ENCODE results near the gene CCDC85C.
A peak's percentile ranks its signal among the peaks of the same experiment; 100 is the strongest.

CCDC85C gene

DNA sequence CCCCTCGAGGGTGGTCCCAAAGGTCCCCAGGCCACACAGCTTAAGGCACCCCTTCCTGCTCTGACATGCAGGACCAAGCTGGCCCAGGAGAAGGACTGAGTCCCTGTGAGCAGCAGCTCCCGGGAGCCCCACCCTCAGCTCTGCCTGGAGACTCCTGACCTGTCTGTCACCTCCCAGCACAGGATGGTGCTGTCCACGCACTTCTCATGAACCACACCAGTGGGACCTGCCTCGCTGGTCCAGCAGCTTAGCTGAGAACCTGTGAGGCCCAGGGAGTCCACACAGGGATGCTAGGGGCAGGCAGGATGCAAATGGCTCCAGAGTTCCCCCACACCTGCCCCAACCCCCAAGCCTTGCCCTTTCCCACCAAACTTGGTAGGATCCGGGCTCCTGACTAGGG, 27.7 kb downstream of the CCDC85C start:
- H3K4me3 ChIP-seq (replicated peaks in 1 of 2; ENCODE audit: low read depth in 2 of 2, low read length in 2 of 2) = no peak overlapping the region
- no peak for DNase-seq (ENCODE audit: low read depth in 2 of 2)

DNA sequence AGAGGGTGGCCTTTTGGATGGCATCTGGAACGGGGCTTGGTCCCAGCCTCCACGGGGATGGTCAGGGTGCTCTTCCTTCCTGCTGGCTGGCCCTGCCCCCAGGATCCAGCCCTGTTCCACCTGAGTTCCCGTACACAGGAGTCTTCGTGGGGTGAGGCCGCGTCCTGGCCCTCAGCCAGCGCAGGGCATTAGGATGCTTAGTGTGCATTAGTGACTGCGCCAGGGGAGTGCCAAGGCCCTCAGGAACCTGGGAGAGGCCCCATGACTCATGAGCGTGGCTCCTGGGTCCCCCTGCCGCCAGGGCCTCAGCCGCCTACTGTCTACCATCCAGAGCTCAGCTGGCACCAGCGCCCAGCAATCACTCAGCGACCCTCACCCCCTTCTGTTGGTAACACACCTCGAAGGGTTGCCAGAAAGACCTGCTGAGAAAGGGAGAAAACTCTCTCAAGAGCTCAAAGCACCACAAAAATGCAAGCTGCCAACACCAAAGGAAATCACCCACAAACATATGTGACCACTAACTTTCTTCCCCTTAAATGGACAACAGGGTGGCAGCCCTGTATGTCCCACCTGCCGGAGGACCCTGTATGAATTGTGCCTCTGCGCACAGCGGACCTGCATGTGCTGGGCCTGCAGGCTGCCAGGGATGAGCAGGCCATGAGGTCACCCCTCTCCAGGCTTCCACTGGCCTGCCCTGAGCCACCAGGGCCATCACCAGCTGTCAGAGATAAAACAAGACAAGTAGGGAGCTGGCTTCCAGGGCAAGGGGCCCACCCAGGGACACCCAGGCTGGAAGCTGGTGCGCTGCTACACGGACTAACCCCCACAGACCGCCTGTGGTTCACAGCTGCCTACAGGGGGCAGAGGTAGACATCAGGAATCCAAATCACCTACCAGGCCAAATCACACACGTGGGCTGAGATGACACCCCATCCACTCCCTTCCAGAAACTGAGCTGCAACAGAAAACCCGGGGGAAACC, 28.7 kb downstream of the CCDC85C start:
- TF ChIP-seq, protein P1, sequence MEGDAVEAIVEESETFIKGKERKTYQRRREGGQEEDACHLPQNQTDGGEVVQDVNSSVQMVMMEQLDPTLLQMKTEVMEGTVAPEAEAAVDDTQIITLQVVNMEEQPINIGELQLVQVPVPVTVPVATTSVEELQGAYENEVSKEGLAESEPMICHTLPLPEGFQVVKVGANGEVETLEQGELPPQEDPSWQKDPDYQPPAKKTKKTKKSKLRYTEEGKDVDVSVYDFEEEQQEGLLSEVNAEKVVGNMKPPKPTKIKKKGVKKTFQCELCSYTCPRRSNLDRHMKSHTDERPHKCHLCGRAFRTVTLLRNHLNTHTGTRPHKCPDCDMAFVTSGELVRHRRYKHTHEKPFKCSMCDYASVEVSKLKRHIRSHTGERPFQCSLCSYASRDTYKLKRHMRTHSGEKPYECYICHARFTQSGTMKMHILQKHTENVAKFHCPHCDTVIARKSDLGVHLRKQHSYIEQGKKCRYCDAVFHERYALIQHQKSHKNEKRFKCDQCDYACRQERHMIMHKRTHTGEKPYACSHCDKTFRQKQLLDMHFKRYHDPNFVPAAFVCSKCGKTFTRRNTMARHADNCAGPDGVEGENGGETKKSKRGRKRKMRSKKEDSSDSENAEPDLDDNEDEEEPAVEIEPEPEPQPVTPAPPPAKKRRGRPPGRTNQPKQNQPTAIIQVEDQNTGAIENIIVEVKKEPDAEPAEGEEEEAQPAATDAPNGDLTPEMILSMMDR (IDR thresholded peaks at IDR 0.05; ENCODE audit: low read depth, low read length) = no peak
- no peak for DNase-seq (ENCODE audit: low read depth in 2 of 2)
- H3K4me3 ChIP-seq (replicated peaks in 1 of 2; ENCODE audit: low read depth in 2 of 2, low read length in 2 of 2) = no peak overlapping the region

More for the DNA sequence above, 27.7 kb downstream of the CCDC85C start:
- TF ChIP-seq, protein P1 (IDR thresholded peaks at IDR 0.05; ENCODE audit: low read depth, low read length) = no peak

DNA sequence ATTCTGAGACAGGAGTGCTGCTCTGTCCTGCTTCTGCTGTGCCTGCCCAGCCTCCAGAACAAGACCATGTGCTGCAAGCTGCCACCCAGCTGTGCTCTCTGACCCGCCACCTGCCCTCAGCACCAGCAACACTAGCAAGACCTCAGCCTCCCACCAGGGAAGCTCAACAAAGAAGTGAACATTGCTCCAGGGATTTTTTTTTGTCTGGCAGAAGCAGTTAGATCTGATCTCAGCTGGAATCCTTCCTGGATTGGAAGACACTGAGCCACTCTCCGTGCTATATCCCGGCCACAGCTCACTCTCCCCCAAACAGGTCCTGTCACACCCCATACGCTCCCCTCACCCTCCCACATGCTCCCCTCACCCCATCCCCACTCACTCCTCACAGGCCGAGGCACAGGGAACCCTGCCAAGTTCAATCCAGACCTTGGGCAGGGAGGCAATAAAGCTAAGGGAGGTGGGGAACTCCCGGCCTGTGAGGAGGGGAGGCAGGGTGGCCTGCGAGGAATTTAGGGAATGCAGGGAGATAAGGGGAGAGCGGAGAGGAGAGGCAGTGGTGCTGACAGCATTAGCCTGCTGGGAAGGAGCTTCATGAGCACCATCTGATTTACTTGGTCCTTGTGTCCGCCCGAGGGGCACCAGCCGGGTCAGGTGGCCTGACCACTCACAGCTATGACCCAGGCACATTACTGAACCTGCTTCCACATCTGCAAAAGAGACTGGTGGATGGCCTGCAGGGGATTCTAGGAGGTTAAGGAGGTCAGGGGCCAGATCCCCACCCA, 29.7 kb downstream of the CCDC85C start:
- no peak overlapping the region for H3K4me3 ChIP-seq (replicated peaks in 1 of 2; ENCODE audit: low read depth in 2 of 2, low read length in 2 of 2)
- TF ChIP-seq, protein P1 (IDR thresholded peaks at IDR 0.05; ENCODE audit: low read depth, low read length) = no peak
- DNase-seq (ENCODE audit: low read depth in 2 of 2) = peak; percentile 47 to 87

DNA sequence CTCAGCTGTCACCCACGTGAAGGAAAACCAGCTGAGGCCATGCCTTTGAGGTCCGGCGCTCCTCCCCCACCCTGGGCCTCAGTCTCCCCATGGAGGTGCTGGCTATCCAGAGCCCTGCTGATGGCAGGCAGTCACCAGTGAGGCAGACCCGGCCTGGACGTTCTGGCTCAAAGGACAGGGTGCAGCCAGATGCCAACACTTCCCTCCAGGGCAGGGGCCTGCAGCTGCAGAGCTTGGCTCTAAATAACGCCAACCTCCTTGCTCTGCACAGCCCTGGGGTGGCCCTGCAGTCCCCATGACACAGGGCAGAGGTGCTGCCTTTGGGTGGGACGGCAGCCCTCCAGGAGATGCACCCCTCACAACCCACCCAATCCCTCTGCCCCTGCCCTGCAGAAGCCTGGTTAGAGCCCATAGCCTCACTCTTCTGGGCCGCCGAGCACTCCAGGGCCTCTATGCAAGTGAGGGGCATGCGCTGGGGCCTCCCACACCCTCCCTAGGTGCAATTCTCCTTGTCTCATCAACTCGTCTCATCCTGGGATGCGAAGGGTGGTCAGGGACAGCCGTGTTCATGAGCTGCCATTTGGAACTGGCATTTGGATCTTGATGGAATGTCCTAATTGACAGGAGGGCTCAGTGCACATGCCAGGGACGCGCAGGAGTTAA, 30.4 kb downstream of the CCDC85C start:
- TF ChIP-seq, protein P1 (IDR thresholded peaks at IDR 0.05; ENCODE audit: low read depth, low read length) = no peak
- DNase-seq (ENCODE audit: low read depth in 2 of 2) = no peak
- no peak overlapping the region for H3K4me3 ChIP-seq (replicated peaks in 1 of 2; ENCODE audit: low read depth in 2 of 2, low read length in 2 of 2)

DNA sequence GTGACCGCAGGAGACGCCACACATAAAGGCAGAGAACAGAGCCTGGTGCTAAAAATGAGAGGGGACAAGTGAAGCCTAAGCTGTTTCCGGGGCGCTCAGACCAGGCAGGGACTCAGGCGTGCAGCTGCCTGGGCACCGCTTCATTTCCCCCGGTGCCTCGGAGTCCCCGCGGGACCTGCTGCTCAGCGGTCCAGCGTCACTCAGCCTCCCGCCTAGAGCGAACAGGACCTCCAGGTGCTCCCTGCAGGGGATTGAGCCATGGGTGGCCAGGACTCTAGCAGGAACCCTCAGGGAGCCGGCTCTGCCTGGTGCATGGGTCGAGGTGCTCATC, 31.0 kb downstream of the CCDC85C start:
- no peak overlapping the region for H3K4me3 ChIP-seq (replicated peaks in 1 of 2; ENCODE audit: low read depth in 2 of 2, low read length in 2 of 2)
- no peak for DNase-seq (ENCODE audit: low read depth in 2 of 2)
- TF ChIP-seq, protein P1 (IDR thresholded peaks at IDR 0.05; ENCODE audit: low read depth, low read length) = no peak

DNA sequence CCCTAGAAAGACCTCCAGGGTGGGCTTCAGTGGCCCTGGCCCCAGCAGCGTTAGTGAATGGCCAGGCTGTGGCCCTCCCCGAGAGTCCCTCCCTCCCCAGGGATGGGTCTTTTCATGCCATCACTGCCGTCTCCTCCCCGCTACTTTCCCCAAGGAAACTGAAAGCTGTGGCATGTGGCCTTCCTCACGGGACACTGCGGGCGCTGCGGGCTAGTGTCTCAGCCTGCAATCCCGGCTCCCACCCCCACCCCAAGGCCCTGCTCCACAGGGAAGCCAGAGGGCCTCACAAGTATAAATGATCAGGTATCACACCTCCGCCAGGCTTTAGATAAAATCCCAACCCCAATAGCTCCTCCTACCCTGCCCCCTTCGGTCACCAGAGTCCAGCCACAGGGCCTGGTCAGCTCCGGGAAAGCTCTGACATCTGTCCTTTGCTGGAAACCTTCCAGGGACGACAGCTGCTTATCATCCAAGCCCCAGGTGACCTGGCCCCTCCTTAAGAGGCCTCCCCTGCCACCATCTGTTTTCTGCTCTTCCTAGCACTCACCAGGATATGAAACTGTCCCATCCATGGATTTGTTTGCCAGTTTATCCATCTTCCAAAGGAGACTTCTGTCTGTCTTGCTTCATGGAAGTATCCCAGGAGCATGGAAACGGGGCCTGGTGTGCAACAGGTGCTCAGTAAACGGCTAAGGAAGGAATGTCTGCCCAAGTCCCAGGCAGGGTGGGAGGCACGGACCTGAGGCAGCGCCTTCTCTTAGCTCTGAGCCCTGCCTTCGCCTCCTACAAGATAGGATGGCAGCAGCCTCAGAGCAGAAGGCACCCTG, 31.6 kb downstream of the CCDC85C start:
- H3K4me3 ChIP-seq (replicated peaks in 1 of 2; ENCODE audit: low read depth in 2 of 2, low read length in 2 of 2) = no peak overlapping the region
- DNase-seq (ENCODE audit: low read depth in 2 of 2) = no peak
- TF ChIP-seq, protein P1 (IDR thresholded peaks at IDR 0.05; ENCODE audit: low read depth, low read length) = no peak

Measured in cardiac fibroblast (primary cell).